ENCODE measurements around the gene COL24A1. TPM values are rescaled to one million over a fixed set of nuclear protein-coding genes. Genes with fewer than 3 reads are reported as not detected.

Gene COL24A1
- total and polyA plus RNA-seq, 2 of the 8 experiments (the other 6 are each of a cell fraction or from before 2014, with no cell fraction given), result 0.23 to 1.1 TPM

- no peak overlapping the region for H2AK5ac ChIP-seq (ENCODE audit: low read depth, low read length)
- H2BK12ac ChIP-seq (ENCODE audit: low read depth, low read length), result no peak overlapping the region
- no peak overlapping the region for H3K14ac ChIP-seq (ENCODE audit: insufficient read length)
- no peaks in the 10 kb centered on the region for H3K79me1 ChIP-seq (ENCODE audit: low read depth, low read length)
- no peak overlapping the region for H4K91ac ChIP-seq (replicated peaks; ENCODE audit: insufficient read length, low read length)
- H2BK15ac ChIP-seq (ENCODE audit: low read length), result no peak overlapping the region
- no peak for DNase-seq (ENCODE audit: low read depth in 1 of 2, low spot score in 2 of 2)
- no peak overlapping the region for H3K4me3 ChIP-seq (ENCODE audit: extremely low read depth in 1 of 4, insufficient read depth in 2 of 4, low read depth in 3 of 4, low read length in 4 of 4)
- ChIA-PET POLR2A (ENCODE audit: partially characterized antibody) (no interaction called here), CTCF (ENCODE audit: partially characterized antibody) (no interaction called here)
- H3K23me2 ChIP-seq (ENCODE audit: low read depth, low read length), result no peaks in the 10 kb centered on the region
- no peak overlapping the region for H4K5ac ChIP-seq (ENCODE audit: insufficient read length, low read depth, low read length)
- H3K79me2 ChIP-seq (ENCODE audit: control insufficient read depth in 1 of 2, insufficient read depth in 2 of 2, low read length in 2 of 2), result no peaks in the 10 kb centered on the region
- no peak overlapping the region for H3K23ac ChIP-seq (ENCODE audit: insufficient read length)
- 92% methylated on average over 1 of the region's 1 CpG; no CpG with 5 or more reads in 1 of the 2 experiments for WGBS, 2 experiments (ENCODE audit: extremely low coverage in 1 of 2, insufficient coverage in 1 of 2, insufficient read length in 1 of 2, insufficient replicate concordance in 2 of 2, low coverage in 1 of 2, low lambda C conversion rate in 2 of 2, missing lambda C conversion rate in 1 of 2)
- no peaks in the 10 kb centered on the region for H3K36me3 ChIP-seq (ENCODE audit: control insufficient read depth in 2 of 4, insufficient read depth in 4 of 4, low read length in 3 of 4)
- H3K4ac ChIP-seq (replicated peaks; ENCODE audit: insufficient read length, low read depth, low read length), result no peak overlapping the region
- no peak overlapping the region for H2BK120ac ChIP-seq (replicated peaks; ENCODE audit: low read depth, low read length)
- no peaks in the 10 kb centered on the region for H3K9me3 ChIP-seq (ENCODE audit: insufficient read depth in 2 of 2, low read depth in 1 of 2, low read length in 1 of 2)
- no peak overlapping the region for H3K56ac ChIP-seq (replicated peaks; ENCODE audit: insufficient read length, low read depth, low read length)
- no peak overlapping the region for H3K4me2 ChIP-seq (ENCODE audit: insufficient read depth in 1 of 2, low read depth in 2 of 2, low read length in 2 of 2)
- H3K4me1 ChIP-seq (replicated peaks in 1 of 4; ENCODE audit: control insufficient read depth in 3 of 4, insufficient read depth in 4 of 4, low read length in 3 of 4), result no peaks in the 10 kb centered on the region; a peak in 1 of 7 replicates
- TF ChIP-seq CTBP2 (IDR thresholded peaks at IDR 0.05; ENCODE audit: borderline replicate concordance, insufficient read depth, insufficient read length, low read length), result no peak
- no peak for TF ChIP-seq CBX8 (IDR thresholded peaks at IDR 0.05; ENCODE audit: borderline replicate concordance, low read depth, low read length)
- no peak for TF ChIP-seq TCF12 (IDR thresholded peaks at IDR 0.05; ENCODE audit: low read depth, low read length)
- no peak for TF ChIP-seq BRCA1 (IDR thresholded peaks at IDR 0.05; ENCODE audit: low read depth, low read length)
- no peak for TF ChIP-seq SAP30 (IDR thresholded peaks at IDR 0.05; ENCODE audit: insufficient read depth, insufficient replicate concordance, low read length)
- TF ChIP-seq NRF1 (IDR thresholded peaks at IDR 0.05; ENCODE audit: low read depth, low read length), result no peak
- no peak overlapping the region for H3K9ac ChIP-seq (replicated peaks in 1 of 4; ENCODE audit: extremely low read depth in 1 of 4, low read depth in 3 of 4, low read length in 3 of 4)
- H2BK5ac ChIP-seq (ENCODE audit: low read depth, low read length), result no peak overlapping the region
- H4K20me1 ChIP-seq (replicated peaks in 1 of 2; ENCODE audit: control insufficient read depth in 1 of 2, insufficient read depth in 2 of 2, low read length in 2 of 2), result no peaks in the 10 kb centered on the region
- H2AFZ ChIP-seq (ENCODE audit: low read length), result no peak overlapping the region
- no peak overlapping the region for H2BK20ac ChIP-seq (ENCODE audit: low read length)
- no peak overlapping the region for H3K27ac ChIP-seq (ENCODE audit: low read depth, low read length)
- no peak overlapping the region for H3K18ac ChIP-seq (ENCODE audit: extremely low read depth, low read length)
- FAIRE-seq, result no peak
- no peak overlapping the region for H4K8ac ChIP-seq (ENCODE audit: extremely low read depth, insufficient read depth, low read length)
- H3K27me3 ChIP-seq (replicated peaks in 1 of 4; ENCODE audit: control insufficient read depth in 3 of 4, extremely low read depth in 1 of 4, insufficient read depth in 3 of 4, low read length in 3 of 4), result no peaks in the 10 kb centered on the region
Observed at GRCh38 chr1:86192417-86192816, 35.8 kb upstream of the COL24A1 start.

Data from H1 (cell line).